ENCODE data around the gene NRXN3. TPM values are rescaled to one million over a fixed set of nuclear protein-coding genes. Genes with fewer than 3 reads are reported as not detected.

The NRXN3 gene
- total RNA-seq, 1 donor from 2014 or later = 11.4 TPM

DNA sequence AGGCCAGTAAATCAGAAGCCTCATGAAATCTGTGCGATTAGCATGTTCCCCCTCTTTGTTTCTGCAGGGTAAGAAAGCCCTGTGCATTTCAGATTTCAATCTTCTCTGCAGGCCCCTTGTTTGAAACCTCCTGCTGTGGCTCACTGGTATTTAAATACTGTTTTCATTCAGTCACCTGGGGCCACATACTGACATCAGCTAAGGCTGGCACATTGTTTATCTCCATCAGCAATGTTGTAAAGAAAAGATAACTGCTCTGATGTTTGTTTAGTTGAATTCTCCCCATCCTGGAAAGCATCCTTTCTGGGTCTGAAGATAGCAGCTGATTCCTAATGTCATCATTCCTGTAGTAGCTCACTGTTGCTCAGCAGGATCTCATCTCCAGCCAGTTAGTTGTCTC, 554.9 kb downstream of the NRXN3 start:
- no peaks in the 10 kb centered on the region for H3K4me1 Mint-ChIP-seq

DNA sequence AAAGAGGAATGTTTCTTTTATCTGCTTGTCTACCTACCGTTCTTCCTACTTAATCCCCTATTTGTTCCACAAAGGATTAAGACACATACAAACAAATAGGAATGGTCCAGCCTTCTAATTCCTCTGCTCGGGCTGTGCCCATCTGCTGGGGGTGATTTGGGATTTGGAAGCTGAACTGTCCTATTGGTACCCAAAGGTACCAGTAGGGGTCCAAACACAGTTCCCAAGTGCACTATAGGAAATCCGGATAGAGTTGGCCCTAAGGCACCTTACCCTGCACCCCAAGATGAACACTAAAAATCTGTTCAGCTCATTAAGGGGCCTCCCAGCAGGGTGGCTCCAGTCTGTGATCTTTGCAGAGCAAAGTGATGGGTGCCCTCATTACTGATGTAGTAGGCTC, 566.9 kb downstream of the NRXN3 start:
- TF ChIP-seq, protein P1, sequence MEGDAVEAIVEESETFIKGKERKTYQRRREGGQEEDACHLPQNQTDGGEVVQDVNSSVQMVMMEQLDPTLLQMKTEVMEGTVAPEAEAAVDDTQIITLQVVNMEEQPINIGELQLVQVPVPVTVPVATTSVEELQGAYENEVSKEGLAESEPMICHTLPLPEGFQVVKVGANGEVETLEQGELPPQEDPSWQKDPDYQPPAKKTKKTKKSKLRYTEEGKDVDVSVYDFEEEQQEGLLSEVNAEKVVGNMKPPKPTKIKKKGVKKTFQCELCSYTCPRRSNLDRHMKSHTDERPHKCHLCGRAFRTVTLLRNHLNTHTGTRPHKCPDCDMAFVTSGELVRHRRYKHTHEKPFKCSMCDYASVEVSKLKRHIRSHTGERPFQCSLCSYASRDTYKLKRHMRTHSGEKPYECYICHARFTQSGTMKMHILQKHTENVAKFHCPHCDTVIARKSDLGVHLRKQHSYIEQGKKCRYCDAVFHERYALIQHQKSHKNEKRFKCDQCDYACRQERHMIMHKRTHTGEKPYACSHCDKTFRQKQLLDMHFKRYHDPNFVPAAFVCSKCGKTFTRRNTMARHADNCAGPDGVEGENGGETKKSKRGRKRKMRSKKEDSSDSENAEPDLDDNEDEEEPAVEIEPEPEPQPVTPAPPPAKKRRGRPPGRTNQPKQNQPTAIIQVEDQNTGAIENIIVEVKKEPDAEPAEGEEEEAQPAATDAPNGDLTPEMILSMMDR (IDR thresholded peaks at IDR 0.05; ENCODE audit: unreplicated experiment) = no peak
- DNase-seq (ENCODE audit: low spot score in 2 of 2, unreplicated experiment in 2 of 2) = no peak
- Mint-ChIP-seq H3K9me3 (no peaks in the 10 kb centered on the region), H3K4me1 (no peaks in the 10 kb centered on the region), H3K27ac (no peak overlapping the region), H3K36me3 (no peaks in the 10 kb centered on the region), H3K27me3 (ENCODE audit: low read depth) (peaks cover 31% of the 10 kb centered on the region), H3K4me3 (no peak overlapping the region)

More for the DNA sequence above, 554.9 kb downstream of the NRXN3 start:
- Mint-ChIP-seq H3K36me3 (no peaks in the 10 kb centered on the region), H3K27me3 (ENCODE audit: low read depth) (peaks cover 17% of the 10 kb centered on the region), H3K4me3 (no peak overlapping the region), H3K27ac (no peak overlapping the region), H3K9me3 (no peaks in the 10 kb centered on the region)
- no peak for DNase-seq (ENCODE audit: low spot score in 2 of 2, unreplicated experiment in 2 of 2)
- TF ChIP-seq, protein P1 (IDR thresholded peaks at IDR 0.05; ENCODE audit: unreplicated experiment) = no peak

DNA sequence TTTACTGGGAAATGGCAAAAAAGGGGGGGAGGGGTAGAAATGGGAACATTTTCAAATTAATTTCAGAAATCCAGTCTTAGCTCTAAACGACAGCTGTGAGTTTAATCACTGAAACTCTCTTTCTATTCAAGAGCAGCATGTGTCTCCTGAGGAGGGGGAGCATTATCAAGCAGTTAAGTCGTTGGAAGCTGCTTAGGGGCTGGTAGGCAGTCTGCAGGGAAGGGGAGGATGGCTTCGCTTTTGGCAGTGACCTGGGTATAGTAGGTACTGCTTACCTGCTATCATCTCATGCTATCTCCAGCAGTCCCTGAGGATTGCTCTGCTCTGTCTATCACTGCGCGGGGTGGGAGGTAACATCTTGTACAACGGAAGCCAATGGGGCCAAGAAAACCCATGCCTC, 567.4 kb downstream of the NRXN3 start:
- no peak overlapping the region for H3K27ac Mint-ChIP-seq

DNA sequence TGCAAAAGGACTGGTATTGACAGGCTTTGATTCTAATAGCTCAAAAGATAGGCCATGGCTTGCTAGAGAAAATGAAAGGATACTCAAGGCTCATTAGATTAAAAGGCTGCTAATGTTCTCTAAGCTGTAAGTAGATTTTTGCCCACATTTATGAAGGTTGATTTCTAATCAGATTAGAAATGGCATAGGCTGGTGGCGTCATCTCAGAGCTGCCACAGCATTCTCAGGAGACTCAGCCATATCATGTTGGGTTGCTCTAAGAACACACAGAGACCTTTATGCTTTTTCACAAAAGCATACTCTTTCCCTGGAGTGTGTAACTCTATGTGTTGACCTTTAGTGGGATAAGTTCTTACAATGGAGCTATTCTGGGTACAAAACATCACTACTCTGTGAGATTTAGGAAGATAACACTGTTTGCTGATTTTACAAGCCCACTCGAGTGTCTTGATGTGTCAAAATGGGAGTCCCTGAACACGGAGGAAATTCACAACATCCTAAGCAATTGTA, 576.0 kb downstream of the NRXN3 start:
- DNase-seq (ENCODE audit: low spot score in 2 of 2, unreplicated experiment in 2 of 2) = no peak
- Mint-ChIP-seq H3K27me3 (ENCODE audit: low read depth) (peaks cover 15% of the 10 kb centered on the region), H3K4me3 (no peak overlapping the region), H3K27ac (no peak overlapping the region), H3K4me1 (no peaks in the 10 kb centered on the region), H3K36me3 (no peaks in the 10 kb centered on the region), H3K9me3 (no peaks in the 10 kb centered on the region)
- TF ChIP-seq, protein P1 (IDR thresholded peaks at IDR 0.05; ENCODE audit: unreplicated experiment) = no peak

More for the DNA sequence above, 567.4 kb downstream of the NRXN3 start:
- TF ChIP-seq, protein P1 (IDR thresholded peaks at IDR 0.05; ENCODE audit: unreplicated experiment) = no peak
- Mint-ChIP-seq H3K9me3 (no peaks in the 10 kb centered on the region), H3K27me3 (ENCODE audit: low read depth) (peaks cover 31% of the 10 kb centered on the region), H3K4me3 (no peak overlapping the region), H3K36me3 (no peaks in the 10 kb centered on the region), H3K4me1 (no peaks in the 10 kb centered on the region)
- no peak for DNase-seq (ENCODE audit: low spot score in 2 of 2, unreplicated experiment in 2 of 2)

DNA sequence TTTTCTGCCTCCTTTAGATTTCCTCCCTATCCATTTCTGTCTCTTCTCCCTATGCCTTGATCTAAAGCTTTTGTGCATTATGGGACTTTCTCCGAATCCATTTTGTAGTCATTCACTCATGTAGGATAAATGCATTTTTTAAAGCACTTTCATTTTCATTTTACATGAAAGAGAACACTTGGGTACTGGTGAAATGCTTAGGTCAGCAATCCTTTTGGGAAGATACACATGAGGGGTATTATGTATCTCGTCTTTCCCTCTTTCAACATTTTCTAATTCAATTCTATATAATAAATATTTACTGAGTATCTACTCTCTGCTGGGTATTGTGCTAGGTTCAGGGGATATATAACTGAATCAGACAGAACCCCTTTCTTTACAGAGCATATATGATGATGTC, 577.6 kb downstream of the NRXN3 start:
- H3K9me3 Mint-ChIP-seq = no peaks in the 10 kb centered on the region
- no peak overlapping the region for H3K4me3 Mint-ChIP-seq

More for the DNA sequence above, 577.6 kb downstream of the NRXN3 start:
- TF ChIP-seq, protein P1 (IDR thresholded peaks at IDR 0.05; ENCODE audit: unreplicated experiment) = no peak
- no peak for DNase-seq (ENCODE audit: low spot score in 2 of 2, unreplicated experiment in 2 of 2)
- H3K27ac Mint-ChIP-seq = no peak overlapping the region
- H3K27me3 Mint-ChIP-seq (ENCODE audit: low read depth) = peaks cover 17% of the 10 kb centered on the region
- H3K4me1 Mint-ChIP-seq = no peaks in the 10 kb centered on the region
- H3K36me3 Mint-ChIP-seq = no peaks in the 10 kb centered on the region

All from mesothelial cell of epicardium (in vitro differentiated cells).